ENCODE measurements around the gene SMARCB1. TPM values are rescaled to one million over a fixed set of nuclear protein-coding genes. Genes with fewer than 3 reads are reported as not detected.

The SMARCB1 gene
- total RNA-seq, 1 experiment from 2014 or later = 115 TPM

GRCh38 chr22:23773483-23774113 lies 13.2 kb upstream of the SMARCB1 start:
- Mint-ChIP-seq H3K9me3 (ENCODE audit: unreplicated experiment) (no peaks in the 10 kb centered on the region), H3K4me1 (ENCODE audit: insufficient read depth, unreplicated experiment) (peaks cover 15% of the 10 kb centered on the region), H3K27me3 (ENCODE audit: insufficient read depth, unreplicated experiment) (no peaks in the 10 kb centered on the region), H3K36me3 (ENCODE audit: insufficient read depth, unreplicated experiment) (peaks cover 6% of the 10 kb centered on the region), H3K27ac (ENCODE audit: low read depth, unreplicated experiment) (no peak overlapping the region), H3K4me3 (ENCODE audit: unreplicated experiment) (no peak overlapping the region)
- TF ChIP-seq CTCF (IDR thresholded peaks at IDR 0.05; ENCODE audit: unreplicated experiment) = no peak
- DNase-seq (ENCODE audit: unreplicated experiment) = no peak
- ChIA-PET POLR2A (interaction anchor here (1.0 kb wide), 1 partner anchor 76 kb away, joined by 3 read pairs; no protein-coding TSS in a partner anchor), CTCF (interaction anchor here (0.6 to 7.0 kb wide), 2 partner anchors 19 to 76 kb away, joined by 3 to 53 read pairs; partner anchors contain the start of gene VPREB3)
- no TSS peak for BruUV-seq (replicated peaks)
- intact Hi-C loops (cut with micrococcal nuclease) = no loop called here

- Mint-ChIP-seq H3K36me3 (ENCODE audit: insufficient read depth, unreplicated experiment) (peaks cover 6% of the 10 kb centered on the region), H3K27ac (ENCODE audit: low read depth, unreplicated experiment) (no peak overlapping the region), H3K4me3 (ENCODE audit: unreplicated experiment) (no peak overlapping the region), H3K9me3 (ENCODE audit: unreplicated experiment) (no peaks in the 10 kb centered on the region), H3K4me1 (ENCODE audit: insufficient read depth, unreplicated experiment) (peaks cover 15% of the 10 kb centered on the region), H3K27me3 (ENCODE audit: insufficient read depth, unreplicated experiment) (no peaks in the 10 kb centered on the region)
- ChIA-PET CTCF (interaction anchor here (0.6 to 1.8 kb wide), 6 partner anchors 15 to 92 kb away, joined by 3 to 6 read pairs (median 3); no protein-coding TSS in a partner anchor), POLR2A (interaction anchor here (1.0 to 2.3 kb wide), 5 partner anchors 12 to 120 kb away, joined by 3 to 8 read pairs (median 4); partner anchors contain the start of gene MIF)
- TF ChIP-seq CTCF (IDR thresholded peaks at IDR 0.05; ENCODE audit: unreplicated experiment) = no peak
- intact Hi-C loops (cut with micrococcal nuclease) = no loop called here
- BruUV-seq (replicated peaks) = no TSS peak
- DNase-seq (ENCODE audit: unreplicated experiment) = no peak
These were observed 12.4 kb upstream of the SMARCB1 start for GRCh38 chr22:23774114-23774921.

GRCh38 chr22:23774922-23775436 lies 11.8 kb upstream of the SMARCB1 start:
- Mint-ChIP-seq H3K4me3 (ENCODE audit: unreplicated experiment) (no peak overlapping the region), H3K4me1 (ENCODE audit: insufficient read depth, unreplicated experiment) (peaks cover 15% of the 10 kb centered on the region), H3K36me3 (ENCODE audit: insufficient read depth, unreplicated experiment) (peaks cover 6% of the 10 kb centered on the region), H3K27ac (ENCODE audit: low read depth, unreplicated experiment) (no peak overlapping the region), H3K27me3 (ENCODE audit: insufficient read depth, unreplicated experiment) (no peaks in the 10 kb centered on the region), H3K9me3 (ENCODE audit: unreplicated experiment) (no peaks in the 10 kb centered on the region)
- no TSS peak for BruUV-seq (replicated peaks)
- intact Hi-C loops (cut with micrococcal nuclease) = no loop called here
- no peak for DNase-seq (ENCODE audit: unreplicated experiment)
- ChIA-PET POLR2A (interaction anchor here (0.5 to 2.3 kb wide), 6 partner anchors 11 to 303 kb away, joined by 3 to 8 read pairs (median 4); partner anchors contain the start of gene MIF), CTCF (interaction anchor here (0.6 to 1.8 kb wide), 7 partner anchors 14 to 185 kb away, joined by 3 to 6 read pairs (median 3); no protein-coding TSS in a partner anchor)
- no peak for TF ChIP-seq CTCF (IDR thresholded peaks at IDR 0.05; ENCODE audit: unreplicated experiment)

Measured in MCF 10A (cell line).